H1 (cell line): Measurements from ENCODE around the gene ALK. TPM values are rescaled to one million over a fixed set of nuclear protein-coding genes. Genes with fewer than 3 reads are reported as not detected.

Experiments
- CTCF ChIA-PET: fragments of 300-600 bp; sonication (Branson Sonifier 250); formaldehyde crosslinking; loops from one replicate; lab custom pipeline; 2021; ENCODE audit not compliant: partially characterized antibody; lab: Charles Lee
- POLR2A ChIA-PET: fragments of 300-600 bp; sonication (Branson Sonifier 250); formaldehyde crosslinking; loops from one replicate; lab custom pipeline; 2021; ENCODE audit warnings: inconsistent platforms; ENCODE audit not compliant: partially characterized antibody; lab: Charles Lee
- DNase-seq, 2 experiments: peaks; one replicate each; pipeline versions ENCODE4 v3.0.0 to v3.0.0-alpha.2; 2010 to 2022; ENCODE audit warnings: low spot score in 2 of 2, low read depth in 1 of 2, mixed read lengths in 1 of 2
- FAIRE-seq: peaks from 2 replicates; lab custom pipeline; 2011; peaks lifted over from hg19 to GRCh38; lab: Jason Lieb, UNC
- H2AFZ ChIP-seq: 2 replicates; pipeline ENCODE4 v1.8.1; 2012; ENCODE audit warnings: low read length, inconsistent platforms
- H2AK5ac ChIP-seq: 2 replicates; pipeline ENCODE4 v1.6.1; 2013; ENCODE audit warnings: low read depth, low read length
- H2BK120ac ChIP-seq: replicated peaks from 2 replicates; pipeline ENCODE3; 2013; ENCODE audit warnings: low read depth, low read length, inconsistent platforms
- H2BK12ac ChIP-seq: 2 replicates; pipeline ENCODE4 v1.6.1; 2013; ENCODE audit warnings: low read depth, low read length
- H2BK15ac ChIP-seq: 2 replicates; pipeline ENCODE4 v1.6.1; 2013; ENCODE audit warnings: low read length
- H2BK20ac ChIP-seq: 2 replicates; pipeline ENCODE4 v1.6.1; 2013; ENCODE audit warnings: low read length
- H2BK5ac ChIP-seq: 2 replicates; pipeline ENCODE4 v1.6.1; 2013; ENCODE audit warnings: low read depth, low read length
- H3K14ac ChIP-seq: 2 replicates; pipeline ENCODE4 v1.6.1; 2013; ENCODE audit warnings: inconsistent platforms; ENCODE audit not compliant: insufficient read length
- H3K18ac ChIP-seq: 2 replicates; pipeline ENCODE4 v1.6.1; 2013; ENCODE audit warnings: low read length; ENCODE audit errors: extremely low read depth
- H3K23ac ChIP-seq: 2 replicates; pipeline ENCODE4 v1.6.1; 2013; ENCODE audit warnings: inconsistent platforms; ENCODE audit not compliant: insufficient read length
- H3K23me2 ChIP-seq: 2 replicates; pipeline ENCODE4 v1.6.1; 2013; ENCODE audit warnings: low read depth, low read length
- H3K27ac ChIP-seq: 2 replicates; pipeline ENCODE4 v1.6.1; 2011; ENCODE audit warnings: low read depth, low read length, inconsistent platforms
- H3K27me3 ChIP-seq, 4 experiments: replicated peaks in 1 of 4; 1 replicate in 1 of 4; 2 replicates in 3 of 4; pipeline versions ENCODE4 v1.6.1 to v1.8.1; 2011 to 2013; ENCODE audit warnings: low read length in 3 of 4, mild to moderate bottlenecking in 3 of 4, inconsistent platforms in 2 of 4, mixed read lengths in 2 of 4, moderate library complexity in 1 of 4; ENCODE audit not compliant: control insufficient read depth in 3 of 4, insufficient read depth in 3 of 4; ENCODE audit errors: extremely low read depth in 1 of 4
- H3K36me3 ChIP-seq, 4 experiments: 2 replicates each; pipeline versions ENCODE4 v1.6.1 to v1.8.1; 2011 to 2013; ENCODE audit warnings: mild to moderate bottlenecking in 4 of 4, low read length in 3 of 4, moderate library complexity in 2 of 4, control low read depth in 1 of 4, inconsistent platforms in 1 of 4; ENCODE audit not compliant: insufficient read depth in 4 of 4, control insufficient read depth in 2 of 4
- H3K4ac ChIP-seq: replicated peaks from 2 replicates; pipeline ENCODE3; 2013; ENCODE audit warnings: low read length, low read depth, mixed read lengths, inconsistent platforms; ENCODE audit not compliant: insufficient read length
- H3K4me1 ChIP-seq, 4 experiments: replicated peaks in 1 of 4; 1 replicate in 1 of 4; 2 replicates in 3 of 4; pipeline versions ENCODE4 v1.6.1 to v1.8.1; 2011 to 2013; ENCODE audit warnings: low read length in 3 of 4, inconsistent platforms in 2 of 4, mixed read lengths in 1 of 4; ENCODE audit not compliant: insufficient read depth in 4 of 4, control insufficient read depth in 3 of 4
- H3K4me2 ChIP-seq, 2 experiments: 2 replicates each; pipeline versions ENCODE4 v1.6.1 to v1.8.1; 2011 to 2013; ENCODE audit warnings: low read depth in 2 of 2, low read length in 2 of 2, control low read depth in 1 of 2, inconsistent platforms in 1 of 2, mild to moderate bottlenecking in 1 of 2; ENCODE audit not compliant: insufficient read depth in 1 of 2
- H3K4me3 ChIP-seq, 4 experiments: fragments of 200-600, 300-600 bp in 1 of 4; sonication (generic), shearing (Covaris generic), sonication (Bioruptor Twin) in 1 of 4; 2 replicates each; pipeline versions ENCODE4 v1.5.1 to v1.8.1; 2011 to 2016; ENCODE audit warnings: low read length in 4 of 4, low read depth in 3 of 4, control low read depth in 2 of 4, inconsistent platforms in 2 of 4, mild to moderate bottlenecking in 2 of 4, mixed read lengths in 1 of 4, moderate library complexity in 1 of 4; ENCODE audit not compliant: insufficient read depth in 2 of 4; ENCODE audit errors: extremely low read depth in 1 of 4
- H3K56ac ChIP-seq: replicated peaks from 2 replicates; pipeline ENCODE3; 2013; ENCODE audit warnings: low read depth, mild to moderate bottlenecking, mixed read lengths, low read length, inconsistent platforms; ENCODE audit not compliant: insufficient read length
- H3K79me1 ChIP-seq: 2 replicates; pipeline ENCODE4 v1.6.1; 2013; ENCODE audit warnings: low read depth, low read length, control low read depth
- H3K79me2 ChIP-seq, 2 experiments: 2 replicates each; pipeline versions ENCODE4 v1.6.1 to v1.8.1; 2012 to 2013; ENCODE audit warnings: low read length in 2 of 2, mild to moderate bottlenecking in 2 of 2, inconsistent platforms in 1 of 2; ENCODE audit not compliant: insufficient read depth in 2 of 2, control insufficient read depth in 1 of 2
- H3K9ac ChIP-seq, 4 experiments: replicated peaks in 1 of 4; 1 replicate in 1 of 4; 2 replicates in 3 of 4; pipeline versions ENCODE4 v1.6.1 to v1.8.1; 2011 to 2013; ENCODE audit warnings: low read depth in 3 of 4, low read length in 3 of 4, control low read depth in 2 of 4, mild to moderate bottlenecking in 2 of 4, moderate library complexity in 2 of 4, inconsistent platforms in 1 of 4; ENCODE audit errors: extremely low read depth in 1 of 4
- H3K9me3 ChIP-seq, 2 experiments: 2 replicates each; pipeline versions ENCODE4 v1.6.1 to v1.8.1; 2012 to 2013; ENCODE audit warnings: mild to moderate bottlenecking in 2 of 2, moderate library complexity in 2 of 2, control low read depth in 1 of 2, inconsistent platforms in 1 of 2, low read depth in 1 of 2, low read length in 1 of 2, mixed read lengths in 1 of 2; ENCODE audit not compliant: insufficient read depth in 2 of 2
- H4K20me1 ChIP-seq, 2 experiments: replicated peaks in 1 of 2; 2 replicates each; pipeline versions ENCODE3 to v1.8.1; 2011 to 2013; ENCODE audit warnings: inconsistent platforms in 2 of 2, low read length in 2 of 2, mild to moderate bottlenecking in 1 of 2; ENCODE audit not compliant: insufficient read depth in 2 of 2, control insufficient read depth in 1 of 2
- H4K5ac ChIP-seq: 2 replicates; pipeline ENCODE4 v1.6.1; 2013; ENCODE audit warnings: low read length, low read depth, mixed read lengths, inconsistent platforms; ENCODE audit not compliant: insufficient read length
- H4K8ac ChIP-seq: 2 replicates; pipeline ENCODE4 v1.8.0; 2013; ENCODE audit warnings: mild to moderate bottlenecking, moderate library complexity, low read length, inconsistent platforms; ENCODE audit not compliant: insufficient read depth; ENCODE audit errors: extremely low read depth
- H4K91ac ChIP-seq: replicated peaks from 2 replicates; pipeline ENCODE3; 2013; ENCODE audit warnings: low read length, mixed read lengths, inconsistent platforms; ENCODE audit not compliant: insufficient read length
- CREB1 ChIP-seq: IDR thresholded peaks from 2 replicates; pipeline ENCODE4 v1.6.1; 2012; ENCODE audit warnings: inconsistent platforms
- POLR2A ChIP-seq, 2 experiments: IDR thresholded peaks; 1 replicate in 1 of 2; 2 replicates in 1 of 2; pipeline ENCODE4 v1.6.1; 2011; ENCODE audit warnings: low read depth in 2 of 2, low read length in 2 of 2, mild to moderate bottlenecking in 2 of 2; ENCODE audit errors: control extremely low read depth in 1 of 2
- SP4 ChIP-seq: IDR thresholded peaks from 2 replicates; pipeline ENCODE4 v1.6.1; 2012; ENCODE audit warnings: low read length, inconsistent platforms
- ZNF274 ChIP-seq: IDR thresholded peaks from 2 replicates; pipeline ENCODE4 v1.7.0; 2012; ENCODE audit warnings: low read length, borderline replicate concordance; ENCODE audit errors: extremely low read depth
- WGBS, 2 experiments: shearing (Covaris generic) in 1 of 2; methylation state at CpG; one replicate each; pipeline versions ENCODE4 v1.1.6 to v1.1.7; 2013 to 2015; ENCODE audit warnings: low lambda C conversion rate in 2 of 2, mixed read lengths in 2 of 2, inconsistent platforms in 1 of 2, low coverage in 1 of 2, missing lambda C conversion rate in 1 of 2; ENCODE audit not compliant: insufficient replicate concordance in 2 of 2, insufficient coverage in 1 of 2, insufficient read length in 1 of 2; ENCODE audit errors: extremely low coverage in 1 of 2, missing lambda C conversion rate in 1 of 2; 5-methylcytosine and 5-hydroxymethylcytosine counted together
- polyA plus RNA-seq, 7 experiments: library from polyadenylated mRNA; depleted of rRNA in 3 of 7; stranded (reverse) in 5 of 7; unstranded in 2 of 7; fragments of >200 nt in 5 of 7; fragments of 200-250 nt in 2 of 7; gene quantifications; 1 replicate in 5 of 7; 2 replicates in 1 of 7; 4 replicates in 1 of 7; pipeline versions ENCODE4 v1.2.1 to v1.2.3, GENCODE V29; 2011 to 2013; ENCODE audit warnings: missing spikeins in 2 of 7, mixed read lengths in 2 of 7
- total RNA-seq: library from RNA; stranded (reverse); fragmentation: NEBNext Ultra II Directional; extraction: Animal tissue kit (Norgen Biotek cat#: 25700); gene quantifications from 2 replicates; pipeline ENCODE4 v1.2.1, GENCODE V29; 2021

Gene ALK
- total and polyA plus RNA-seq, 2 of the 8 experiments (the other 6 are each of a cell fraction or from before 2014, with no cell fraction given) = 0.02 to 0.09 TPM

- ChIA-PET CTCF (no interaction called here), POLR2A (no interaction called here)
- no peak overlapping the region for H2BK12ac ChIP-seq
- H3K36me3 ChIP-seq = no peaks in the 10 kb centered on the region
- no peaks in the 10 kb centered on the region for H3K27me3 ChIP-seq
- no peak overlapping the region for H4K5ac ChIP-seq
- H3K4me2 ChIP-seq = no peak overlapping the region
- H3K18ac ChIP-seq = no peak overlapping the region
- FAIRE-seq = no peak
- H3K79me1 ChIP-seq = no peaks in the 10 kb centered on the region
- H3K4me1 ChIP-seq = peaks cover 0 to 4% (median 0%) of the 10 kb centered on the region in 4 experiments; a peak in 1 of 7 replicates
- no peak overlapping the region for H3K27ac ChIP-seq
- H2BK120ac ChIP-seq = no peak overlapping the region
- H3K14ac ChIP-seq = no peak overlapping the region
- H2BK5ac ChIP-seq = no peak overlapping the region
- no peaks in the 10 kb centered on the region for H3K9me3 ChIP-seq
- H2BK20ac ChIP-seq = no peak overlapping the region
- no peak overlapping the region for H2BK15ac ChIP-seq
- TF ChIP-seq SP4 (no peak), CREB1 (no peak), ZNF274 (no peak), POLR2A (IDR thresholded peaks at IDR 0.05; ENCODE audit: control extremely low read depth in 1 of 2, low read depth in 2 of 2, low read length in 2 of 2) (no peak)
- no peak overlapping the region for H2AK5ac ChIP-seq
- H4K8ac ChIP-seq = no peak overlapping the region
- H3K4ac ChIP-seq = no peak overlapping the region
- no peak overlapping the region for H3K23ac ChIP-seq
- no peaks in the 10 kb centered on the region for H3K23me2 ChIP-seq
- H3K79me2 ChIP-seq = no peaks in the 10 kb centered on the region
- H3K9ac ChIP-seq = no peak overlapping the region
- DNase-seq = no peak
- H3K56ac ChIP-seq = no peak overlapping the region
- no peak overlapping the region for H4K91ac ChIP-seq
- WGBS, 2 experiments = 94% methylated on average over 3 of the region's 3 CpGs; no CpG with 5 or more reads in 1 of the 2 experiments
- H4K20me1 ChIP-seq = no peaks in the 10 kb centered on the region
- no peak overlapping the region for H2AFZ ChIP-seq
- no peak overlapping the region for H3K4me3 ChIP-seq
Measured at GRCh38 chr2:29610569-29610968, 310.8 kb downstream of the ALK start.
